GM19467 (cell line): ENCODE data around the gene PIEZO1.
A peak's percentile ranks its signal among the peaks of the same experiment; 100 is the strongest.

Source experiments
- ATAC-seq: cut with Tn5 transposase; IDR thresholded peaks from one replicate; pipeline ENCODE4 v1.9.1; 2021; ENCODE audit warnings: mild to moderate bottlenecking, moderate library complexity; ENCODE audit not compliant: unreplicated experiment

PIEZO1 gene

GRCh38 chr16:88694221-88695087, 90.6 kb downstream of the PIEZO1 start:
- ATAC-seq: no peak

GRCh38 chr16:88693420-88694177, 91.4 kb downstream of the PIEZO1 start:
- no peak for ATAC-seq

DNA sequence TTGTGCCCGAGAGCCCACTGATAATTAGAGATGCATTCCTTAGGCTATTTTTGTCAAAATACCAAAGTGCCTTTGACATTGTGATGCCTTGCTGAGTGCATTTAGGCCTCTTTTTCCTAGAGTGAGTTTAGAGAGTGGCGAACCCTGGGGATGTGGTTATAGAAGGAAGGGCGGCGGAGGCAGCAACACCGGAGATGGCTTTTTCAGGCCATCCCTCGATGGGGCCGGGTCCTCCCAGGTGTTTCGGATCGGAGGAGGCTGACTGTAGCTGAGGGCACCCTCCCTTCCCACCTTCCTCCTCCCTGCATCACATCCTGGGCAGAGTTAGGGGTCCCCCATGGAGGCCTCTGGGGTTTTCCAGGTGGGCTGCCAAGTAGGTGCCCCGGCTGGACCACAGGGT, 92.2 kb downstream of the PIEZO1 start:
- ATAC-seq: no peak

- no peak for ATAC-seq
Observed at GRCh38 chr16:88691924-88692560, 93.0 kb downstream of the PIEZO1 start.

DNA sequence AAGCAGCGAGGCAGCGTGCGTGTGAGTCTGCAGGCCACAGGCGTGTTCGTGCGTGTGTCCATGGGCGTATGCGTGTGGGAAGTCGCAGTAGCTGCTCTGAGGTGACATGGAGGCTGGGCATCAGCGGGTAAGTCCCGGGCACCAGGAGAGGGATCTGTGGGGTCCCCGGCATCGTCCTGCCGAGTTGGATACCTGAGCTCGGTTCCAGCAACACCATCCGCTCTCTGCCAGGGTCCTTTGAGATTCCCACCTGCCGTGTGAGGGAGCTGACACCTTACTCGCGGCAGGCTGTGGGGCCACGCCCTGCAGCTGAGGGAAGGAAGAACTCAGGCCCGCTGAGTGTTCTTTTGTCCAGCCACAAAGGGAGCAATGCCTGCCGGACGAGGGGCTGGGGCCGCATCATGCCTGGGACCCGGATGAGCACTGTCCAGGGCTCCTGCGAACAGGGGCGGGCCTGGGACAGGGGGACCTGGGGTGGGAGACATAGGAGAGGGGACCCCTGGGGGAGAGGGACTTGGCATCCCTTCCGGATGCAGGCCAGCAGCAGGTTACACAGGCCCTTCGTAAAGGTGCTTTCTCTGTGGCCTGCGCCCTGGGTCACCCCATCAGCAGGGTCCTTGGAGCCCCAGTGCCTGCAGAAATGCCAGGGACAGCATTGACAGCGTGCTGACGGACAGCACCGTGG, 93.7 kb downstream of the PIEZO1 start:
- ATAC-seq: no peak

DNA sequence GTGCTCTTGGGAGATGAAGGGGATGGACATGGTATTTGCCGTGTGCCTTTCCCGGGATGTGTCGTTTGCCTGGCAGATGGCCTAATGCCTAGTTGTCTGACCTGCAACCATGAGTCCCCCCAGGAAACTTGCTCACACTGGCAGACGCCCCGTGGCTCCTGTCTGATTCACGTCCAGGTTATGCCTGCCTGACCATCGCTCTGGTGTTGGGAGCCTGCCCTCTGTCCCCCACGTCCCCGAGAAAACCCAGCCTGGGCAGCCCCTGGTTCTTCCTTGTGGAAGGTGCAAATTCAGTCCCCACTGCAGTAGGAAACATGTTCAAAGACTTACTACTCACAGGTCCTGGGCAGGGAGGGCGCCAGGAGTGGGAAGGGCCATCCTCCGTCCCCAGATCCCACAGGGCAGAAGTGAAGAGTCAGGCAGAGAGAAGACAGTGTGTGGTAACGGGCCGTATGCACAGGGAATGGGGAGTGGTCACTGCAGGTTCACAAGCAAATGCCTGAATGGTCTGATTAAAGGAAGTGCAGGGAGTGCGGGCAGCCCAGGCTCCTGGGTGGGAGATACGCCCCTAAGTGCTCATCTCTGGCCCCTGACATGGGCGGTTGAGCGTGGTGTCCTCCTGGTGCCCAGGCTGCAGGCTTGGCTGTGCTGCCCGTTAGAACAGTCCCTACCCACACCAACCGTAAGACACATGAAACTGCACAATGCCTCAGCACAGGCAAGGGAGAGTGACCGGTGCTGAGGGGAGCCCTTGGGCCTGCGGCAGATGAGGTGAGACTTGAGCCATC, 94.5 kb downstream of the PIEZO1 start:
- no peak for ATAC-seq

- no peak for ATAC-seq
Observed at GRCh38 chr16:88688013-88688778, 96.8 kb downstream of the PIEZO1 start.

DNA sequence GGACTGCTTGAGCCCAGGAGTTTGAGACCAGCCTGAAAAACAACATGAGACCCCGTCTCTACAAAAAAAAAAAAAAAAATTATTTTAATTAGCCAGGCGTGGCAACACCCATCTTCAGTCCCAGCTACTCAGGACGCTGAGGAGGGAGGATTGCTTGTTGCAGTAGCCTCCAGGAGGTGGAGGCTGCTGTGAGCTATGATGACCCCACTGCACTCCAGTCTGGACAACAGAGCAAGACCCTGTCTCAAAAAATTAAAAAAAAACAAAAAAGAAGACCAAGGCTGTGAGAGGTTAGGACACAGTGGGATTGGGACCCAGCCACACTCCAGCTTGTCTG, 97.4 kb downstream of the PIEZO1 start:
- ATAC-seq: no peak

GRCh38 chr16:88687254-88687576, 97.8 kb downstream of the PIEZO1 start:
- ATAC-seq: no peak

- ATAC-seq: peak; percentile 60
Observed at GRCh38 chr16:88686439-88687253, 98.4 kb downstream of the PIEZO1 start, which contains the start of gene SNAI3. Gene SNAI3, minus strand, starts transcription at chr16:88686507. Its CDS starts 101 bp downstream, at chr16:88686406.

DNA sequence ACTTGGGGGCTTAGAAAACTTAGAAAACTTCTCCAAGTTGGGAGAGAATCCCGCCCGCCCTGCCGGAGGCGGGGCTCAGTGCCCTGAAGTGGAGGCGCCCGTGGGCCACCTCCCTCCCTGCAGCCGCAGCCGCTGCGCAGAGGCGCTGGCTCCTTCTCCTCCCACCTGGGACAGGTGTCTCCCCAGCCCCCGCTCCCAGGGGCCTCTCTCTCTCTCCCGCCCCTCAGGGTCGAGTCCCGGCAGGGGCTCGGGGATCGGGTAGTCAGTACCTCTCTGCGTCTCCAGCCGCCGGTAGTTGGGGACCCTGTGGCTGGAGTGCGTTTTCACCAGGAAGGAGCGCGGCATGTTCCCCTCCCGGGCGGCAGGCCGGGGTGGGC, 99.0 kb downstream of the PIEZO1 start:
- ATAC-seq: peak; percentile 2

DNA sequence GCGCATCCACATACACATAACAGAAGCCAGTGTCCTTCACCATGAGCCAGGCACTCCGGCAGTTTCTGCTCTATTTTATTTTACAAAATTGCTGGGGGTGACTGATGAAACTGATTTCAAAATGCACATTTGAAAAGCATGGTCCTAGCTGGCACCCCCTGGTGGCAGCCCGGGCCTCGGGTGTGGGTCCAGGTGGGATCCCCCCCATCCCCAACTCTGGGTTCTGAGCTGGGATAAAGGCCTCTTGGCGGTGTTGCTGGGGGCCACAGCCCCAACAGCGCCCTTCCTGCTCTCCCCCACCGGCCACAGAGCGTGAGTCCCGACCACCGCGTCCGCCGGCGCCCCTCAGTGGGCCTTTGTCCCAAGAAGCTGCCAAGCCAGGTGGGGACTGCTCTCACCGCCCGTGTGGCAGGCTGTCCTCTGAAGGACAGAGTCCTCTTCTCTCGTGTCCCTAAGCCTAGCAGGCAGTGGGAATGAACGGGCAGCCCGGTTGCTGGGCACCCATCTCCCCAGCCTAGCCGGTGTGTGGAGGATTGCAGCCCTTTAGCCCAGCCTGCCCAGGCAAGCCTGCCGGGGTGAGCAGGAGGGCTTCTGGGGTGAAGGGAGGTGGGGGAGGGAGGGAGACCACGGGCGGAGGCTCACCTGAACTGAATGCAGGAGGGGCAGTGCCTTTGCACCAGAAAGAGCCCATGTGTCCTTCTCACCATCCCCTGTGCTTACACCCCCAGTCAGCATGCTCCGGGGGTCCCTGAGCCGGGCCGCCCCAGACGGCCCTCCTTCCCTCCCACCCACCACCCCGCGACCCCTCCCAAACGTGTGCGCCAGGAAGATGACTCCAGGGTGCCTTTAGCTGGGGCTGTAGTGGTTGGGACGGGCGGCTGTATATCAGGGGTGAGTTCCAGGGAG, 99.6 kb downstream of the PIEZO1 start:
- ATAC-seq: no peak

- ATAC-seq: no peak
Observed at GRCh38 chr16:88684569-88685155, 100.4 kb downstream of the PIEZO1 start.

DNA sequence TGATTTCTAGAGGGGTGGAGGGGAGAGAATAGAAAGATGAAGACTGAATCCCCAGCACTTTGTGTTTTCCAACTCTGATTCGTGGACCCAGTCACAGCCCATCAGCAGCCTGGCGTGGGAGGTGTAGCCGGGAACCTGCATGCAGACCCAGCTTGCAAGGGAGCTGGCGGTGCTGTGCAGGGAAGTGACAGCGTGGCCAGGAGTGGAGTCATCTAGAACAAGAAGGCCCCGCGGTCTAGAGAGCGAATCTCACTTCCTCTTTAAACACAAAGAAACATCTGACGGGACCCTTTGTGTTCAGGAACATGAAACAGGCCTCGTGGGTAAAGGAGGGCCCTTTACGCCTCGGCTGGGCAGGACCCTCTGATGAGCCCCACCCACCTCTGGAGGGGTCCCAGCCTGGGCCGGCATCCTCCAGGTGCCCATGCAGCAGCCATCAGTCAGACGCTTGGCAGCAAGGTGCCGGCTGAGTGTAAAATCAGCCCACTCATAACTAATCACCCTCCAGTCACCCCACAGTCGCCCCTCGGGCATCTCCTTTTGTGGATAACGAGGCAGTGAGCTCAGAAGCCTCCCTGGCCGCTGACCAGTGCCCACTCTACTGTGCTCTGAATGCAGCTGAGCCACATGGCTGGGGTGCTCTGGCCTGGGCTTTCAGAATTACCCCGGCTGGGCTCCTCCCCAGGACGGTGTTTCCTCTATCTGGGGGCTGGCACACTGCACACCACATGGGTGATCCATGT, 103.1 kb downstream of the PIEZO1 start:
- ATAC-seq: peak; percentile 60

- peak; percentile 2 for ATAC-seq
Observed at GRCh38 chr16:88681084-88681680, 103.8 kb downstream of the PIEZO1 start.

- ATAC-seq: no peak
Observed at GRCh38 chr16:88680554-88681083, 104.4 kb downstream of the PIEZO1 start.
